Bronchial epithelial cell (primary cell): Measurements from ENCODE around the gene TMEM169. TPM values are rescaled to one million over a fixed set of nuclear protein-coding genes. Genes with fewer than 3 reads are reported as not detected.

Experiments used
- DNase-seq: peaks from one replicate; pipeline ENCODE4 v3.0.0-alpha.2; 2010; ENCODE audit warnings: low read depth
- FAIRE-seq: peaks from 2 replicates; lab custom pipeline; 2011; peaks lifted over from hg19 to GRCh38; lab: Jason Lieb, UNC
- H3K27me3 ChIP-seq: 2 replicates; pipeline ENCODE4 v1.5.1; 2011; ENCODE audit warnings: low read length; ENCODE audit not compliant: control insufficient read depth, insufficient read depth
- H3K36me3 ChIP-seq: 2 replicates; pipeline ENCODE4 v1.5.1; 2011; ENCODE audit warnings: low read length; ENCODE audit not compliant: control insufficient read depth, insufficient read depth
- H3K4me3 ChIP-seq: 2 replicates; pipeline ENCODE4 v1.5.1; 2011; ENCODE audit warnings: mild to moderate bottlenecking, low read depth, low read length, control low read depth
- CTCF ChIP-seq: IDR thresholded peaks from 2 replicates; pipeline ENCODE4 v1.5.1; 2011; ENCODE audit warnings: mild to moderate bottlenecking, moderate library complexity, low read length, control low read depth, inconsistent platforms; ENCODE audit not compliant: insufficient read depth, severe bottlenecking
- total RNA-seq: library from RNA; depleted of rRNA; stranded (reverse); fragments of >200 nt; gene quantifications from 2 replicates; pipeline ENCODE4 v1.2.1, GENCODE V29; 2014

TMEM169 gene
- total RNA-seq, 1 donor from 2014 or later: 0.26 TPM

DNA sequence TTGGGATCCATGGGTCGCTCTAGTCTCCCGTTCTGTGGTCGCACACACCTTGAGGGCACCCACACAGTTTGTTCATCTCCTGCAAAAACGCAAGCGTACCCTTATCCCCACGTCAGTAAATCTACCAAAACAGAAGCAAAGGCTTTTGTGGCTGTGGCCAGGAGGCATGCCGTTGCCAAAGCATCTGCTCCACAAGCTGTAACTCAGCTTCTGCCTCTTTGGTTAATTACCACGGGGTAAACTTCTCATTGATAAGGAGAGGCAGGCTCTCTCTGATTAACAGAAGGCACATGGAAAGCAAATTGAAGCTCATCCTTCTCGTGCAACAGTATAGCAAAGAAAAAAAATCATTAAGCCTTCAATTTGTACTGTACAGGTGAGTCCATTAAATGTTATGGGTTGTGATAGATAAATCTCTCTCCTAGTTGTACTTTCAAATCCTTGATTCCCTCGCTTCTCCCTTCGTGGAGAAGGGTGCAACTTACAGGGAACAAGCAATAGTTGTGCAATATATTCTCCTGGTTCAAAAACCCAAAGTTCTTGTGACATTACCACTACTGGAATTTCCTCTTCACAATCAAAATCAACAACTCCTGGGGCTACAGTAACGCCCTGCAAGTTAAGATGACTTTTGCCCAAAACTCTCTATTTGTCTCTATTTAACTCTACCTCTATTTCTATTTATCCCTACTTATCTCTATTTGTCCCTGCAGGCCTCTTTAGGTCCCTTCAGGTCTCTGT is 10.4 kb upstream of the TMEM169 start:
- H3K4me3 ChIP-seq: no peak overlapping the region
- DNase-seq (no peak), FAIRE-seq (no peak)
- no peaks in the 10 kb centered on the region for H3K27me3 ChIP-seq
- TF ChIP-seq CTCF: no peak
- no peaks in the 10 kb centered on the region for H3K36me3 ChIP-seq

DNA sequence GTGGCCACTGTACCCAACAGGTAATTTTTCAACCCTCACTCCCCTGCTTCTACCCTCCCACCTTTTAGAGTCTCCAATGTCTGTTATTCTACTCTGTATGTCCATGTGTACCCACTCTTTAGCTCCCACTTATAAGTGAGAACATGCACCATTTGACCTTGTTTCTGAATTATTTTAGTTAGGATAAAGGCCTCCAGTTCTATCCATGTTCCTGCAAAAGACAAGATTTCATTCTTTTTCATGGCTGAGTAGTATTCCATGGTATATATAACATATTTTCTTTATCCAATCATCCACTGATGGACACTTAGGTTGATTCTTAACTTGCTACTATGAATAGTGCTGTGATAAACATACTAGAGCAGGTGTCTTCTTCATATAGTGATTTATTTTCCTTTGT is 9.2 kb upstream of the TMEM169 start:
- no peak overlapping the region for H3K4me3 ChIP-seq
- no peak for TF ChIP-seq CTCF
- DNase-seq (no peak), FAIRE-seq (no peak)
- no peaks in the 10 kb centered on the region for H3K27me3 ChIP-seq
- no peaks in the 10 kb centered on the region for H3K36me3 ChIP-seq

DNA sequence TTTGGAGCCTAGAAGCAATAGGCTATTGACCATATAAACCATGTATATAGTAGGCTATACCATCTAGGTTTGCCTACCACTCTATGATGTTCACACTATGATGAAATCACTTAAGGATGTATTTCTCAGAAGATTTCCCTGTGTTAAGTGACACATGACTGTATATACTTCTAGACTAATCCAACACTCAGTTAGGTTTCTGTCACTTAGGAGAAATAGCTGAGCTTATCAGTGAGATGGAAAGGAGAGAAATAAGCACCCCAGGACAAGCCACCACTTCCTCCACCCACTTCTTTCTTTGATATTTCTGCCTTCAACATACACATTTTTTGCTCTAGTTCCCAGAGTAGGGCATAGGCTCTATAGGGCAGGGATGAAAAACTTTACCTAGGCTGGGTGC is 7.9 kb upstream of the TMEM169 start:
- Histone ChIP-seq H3K4me3 (no peak overlapping the region), H3K27me3 (no peaks in the 10 kb centered on the region), H3K36me3 (no peaks in the 10 kb centered on the region)
- DNase-seq (no peak), FAIRE-seq (no peak)
- no peak for TF ChIP-seq CTCF

DNA sequence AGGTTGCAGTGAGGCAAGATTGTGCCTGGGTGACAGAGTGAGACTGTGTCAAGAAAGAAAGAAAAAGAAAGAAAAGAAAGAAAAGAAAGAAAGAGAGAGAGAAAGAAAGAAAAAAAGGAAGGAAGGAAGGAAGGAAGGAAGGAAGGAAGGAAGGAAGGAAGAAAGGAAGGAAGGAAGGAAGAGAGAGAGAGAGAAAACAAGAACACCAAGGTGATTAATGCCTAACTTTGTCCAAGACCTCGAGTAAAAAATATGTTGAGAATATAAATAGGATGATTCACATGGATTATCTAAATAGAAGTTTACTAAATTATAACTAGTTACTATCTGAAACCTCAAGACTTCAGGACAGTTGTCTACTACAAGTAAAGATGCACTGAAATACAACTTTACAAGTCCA is 7.3 kb upstream of the TMEM169 start:
- Histone ChIP-seq H3K4me3 (no peak overlapping the region), H3K36me3 (no peaks in the 10 kb centered on the region), H3K27me3 (no peaks in the 10 kb centered on the region)
- TF ChIP-seq CTCF: no peak
- no peak for FAIRE-seq
- DNase-seq: no peak

DNA sequence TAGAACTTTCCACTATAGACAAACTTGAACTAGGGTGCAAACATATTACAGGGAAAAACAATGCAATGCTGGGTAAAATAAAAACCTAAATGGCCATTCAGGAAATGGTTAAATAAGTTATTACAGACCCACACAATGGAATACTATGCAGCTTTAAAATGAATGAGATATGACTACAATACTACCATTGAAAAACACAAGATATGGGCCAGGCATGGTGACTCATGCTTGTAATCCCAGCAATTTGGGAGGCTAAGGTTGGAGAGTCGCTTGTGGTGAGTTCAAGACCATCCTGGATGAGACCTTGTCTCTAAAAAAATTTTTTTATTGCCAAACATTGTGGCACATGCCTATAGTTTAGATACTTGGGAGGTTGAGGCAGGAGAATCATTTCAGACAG is 6.9 kb upstream of the TMEM169 start:
- TF ChIP-seq CTCF: no peak
- FAIRE-seq (no peak), DNase-seq (no peak)
- H3K4me3 ChIP-seq: no peak overlapping the region
- no peaks in the 10 kb centered on the region for H3K36me3 ChIP-seq
- H3K27me3 ChIP-seq: no peaks in the 10 kb centered on the region
